Esophagus (tissue), 2 donors: ENCODE data around the gene FER. TPM values are rescaled to one million over a fixed set of nuclear protein-coding genes. Genes with fewer than 3 reads are reported as not detected.

ENCODE experiments used
- H3K27ac ChIP-seq, 2 donors: one replicate each; pipeline ENCODE4 v1.5.1; 2013; ENCODE audit warnings: low read depth in 2 of 2, mild to moderate bottlenecking in 2 of 2, inconsistent platforms in 1 of 2, low read length in 1 of 2, moderate library complexity in 1 of 2
- H3K27me3 ChIP-seq, 2 donors: one replicate each; pipeline ENCODE4 v1.6.1; 2013; ENCODE audit warnings: low read length in 2 of 2, control low read depth in 1 of 2, mild to moderate bottlenecking in 1 of 2; ENCODE audit not compliant: insufficient read depth in 2 of 2, control insufficient read depth in 1 of 2
- H3K36me3 ChIP-seq, 2 donors: one replicate each; pipeline ENCODE4 v1.6.1; 2013; ENCODE audit warnings: low read length in 1 of 2; ENCODE audit not compliant: control insufficient read depth in 2 of 2, insufficient read depth in 2 of 2
- H3K4me1 ChIP-seq, 2 donors: one replicate each; pipeline ENCODE4 v1.6.1; 2013; ENCODE audit warnings: low read length in 1 of 2; ENCODE audit not compliant: control insufficient read depth in 2 of 2, insufficient read depth in 2 of 2
- H3K4me3 ChIP-seq, 2 donors: one replicate each; pipeline ENCODE4 v1.5.1; 2013; ENCODE audit warnings: low read length in 2 of 2, mild to moderate bottlenecking in 2 of 2, low read depth in 1 of 2, moderate library complexity in 1 of 2
- H3K9me3 ChIP-seq, 2 donors: one replicate each; pipeline ENCODE4 v1.6.1; 2013; ENCODE audit warnings: mild to moderate bottlenecking in 2 of 2, low read depth in 1 of 2, low read length in 1 of 2, moderate library complexity in 1 of 2; ENCODE audit not compliant: control insufficient read depth in 2 of 2, insufficient read depth in 1 of 2
- WGBS, 2 donors: extraction: QIAGEN DNeasy Blood & Tissue Kit; methylation state at CpG; one replicate each; pipeline ENCODE4 v1.1.7; 2013; 5-methylcytosine and 5-hydroxymethylcytosine counted together
- polyA plus RNA-seq, 2 donors: library from polyadenylated mRNA; stranded (reverse); fragments of 200-250 nt; gene quantifications; one replicate each; pipeline ENCODE4 v1.2.3, GENCODE V29; 2013
- donor health status: healthy with polysubstance abuse.
- donor health status: Bipolar disorder and iron deficiency.

Gene FER
- polyA plus RNA-seq, 2 donors = 3.2 to 5.1 TPM

DNA sequence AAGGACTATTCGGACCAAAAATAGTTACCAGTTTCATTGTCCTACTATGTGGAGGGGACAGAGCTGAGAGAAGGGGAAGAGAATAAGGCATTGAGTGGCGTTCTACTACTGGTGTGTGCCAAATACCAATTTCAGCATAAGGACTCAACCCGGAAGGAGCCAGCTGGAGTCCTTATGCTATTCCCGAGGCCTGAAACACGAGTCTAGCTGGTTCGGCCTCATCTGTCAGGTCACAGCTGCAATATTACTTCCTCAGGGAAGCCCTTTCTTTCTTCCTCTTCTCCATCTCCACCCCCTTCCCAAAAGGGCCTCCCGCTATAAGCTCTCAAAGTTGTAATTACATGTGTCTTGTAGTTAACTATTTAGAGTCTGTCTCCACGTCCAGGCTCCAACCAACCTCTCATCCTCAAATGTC is 20.5 kb upstream of the FER start:
- Histone ChIP-seq H3K4me3 (peak overlapping the region; percentile 82 to 87), H3K4me1 (no peaks in the 10 kb centered on the region), H3K27ac (peak overlapping the region; percentile 97 to 98), H3K36me3 (no peaks in the 10 kb centered on the region), H3K9me3 (no peaks in the 10 kb centered on the region), H3K27me3 (no peaks in the 10 kb centered on the region)
- WGBS, 2 donors = 20 to 21% methylated on average over 8 of the region's 8 CpGs

DNA sequence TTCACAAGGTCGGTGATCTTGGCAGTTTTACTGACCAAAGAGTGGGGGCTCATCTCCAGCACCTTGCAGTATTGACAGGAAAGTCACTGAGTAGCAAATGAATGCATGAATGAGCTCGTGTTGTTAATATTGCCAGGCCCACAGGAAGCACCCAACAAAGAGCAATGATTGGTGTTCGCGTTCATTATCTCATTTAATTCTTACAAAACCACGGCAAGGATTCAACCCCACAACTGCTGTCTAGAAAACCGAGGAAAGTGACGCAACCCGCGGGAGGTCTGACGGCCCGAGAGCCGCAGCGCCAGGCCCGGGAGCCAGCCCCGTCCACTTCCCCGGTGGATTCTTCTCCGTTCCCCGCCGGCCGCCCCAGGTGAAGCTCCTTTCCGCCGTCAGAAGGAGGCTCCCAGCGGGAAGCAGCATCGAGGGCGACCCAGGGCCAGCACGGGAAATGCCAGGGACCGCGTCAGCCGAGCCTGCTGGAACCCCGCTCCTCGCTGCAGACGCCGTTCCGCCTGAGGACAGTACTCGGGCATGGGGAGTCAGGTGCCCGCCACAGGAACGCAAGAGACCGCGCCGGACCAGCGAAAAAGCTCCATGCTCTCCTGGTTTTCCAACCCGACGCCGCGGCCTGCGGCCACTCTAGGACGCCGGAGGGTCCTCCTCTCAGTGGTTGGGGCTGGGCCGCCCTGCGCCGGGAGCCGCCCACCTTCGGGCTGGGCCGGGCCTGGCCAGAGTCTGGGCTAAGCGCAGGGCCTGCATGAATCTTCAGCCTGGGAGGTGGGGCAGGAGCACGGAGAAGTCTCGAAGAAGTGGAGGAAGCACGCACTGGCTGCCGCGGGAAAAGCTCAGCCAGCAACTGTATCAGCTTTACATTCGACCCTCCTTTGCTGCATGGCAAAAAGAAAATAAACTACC is 19.8 kb upstream of the FER start:
- 1% methylated on average over 61 of the region's 61 CpGs for WGBS, 2 donors
- Histone ChIP-seq H3K4me3 (peak overlapping the region; percentile 82 to 87), H3K36me3 (no peaks in the 10 kb centered on the region)

DNA sequence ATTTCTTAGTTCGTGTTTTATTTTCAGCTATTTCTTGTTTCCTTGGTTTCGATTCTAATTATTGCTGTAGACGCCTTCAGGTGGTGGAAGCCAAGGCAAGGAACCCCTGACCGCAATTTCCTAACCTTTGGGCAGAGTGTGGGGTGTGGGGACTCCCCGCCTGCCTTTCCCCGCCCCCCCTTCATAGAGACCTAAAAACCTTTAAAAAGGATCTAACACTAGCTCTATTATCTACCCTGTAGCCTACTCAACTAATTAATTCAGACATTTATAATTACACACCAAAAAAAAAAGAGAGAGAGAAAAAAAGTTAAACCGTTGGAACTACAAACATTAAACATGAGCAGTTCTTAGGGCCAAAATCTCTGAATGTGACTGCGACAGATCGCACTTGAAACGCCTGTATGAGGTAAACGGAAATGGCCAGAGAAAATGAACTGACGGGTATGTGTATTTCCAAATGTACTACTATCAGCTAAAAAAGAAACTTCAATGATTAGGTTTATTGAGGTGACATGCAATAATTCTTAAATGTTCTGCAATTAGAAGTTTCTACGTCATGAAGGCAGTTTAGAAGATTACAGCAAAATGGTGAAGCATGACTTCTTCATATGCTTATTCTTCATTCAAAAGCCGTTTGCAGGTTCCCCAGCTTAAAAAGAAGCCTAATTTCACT is 19.0 kb upstream of the FER start:
- Histone ChIP-seq H3K27me3 (no peaks in the 10 kb centered on the region), H3K27ac (peak overlapping the region; percentile 97 to 98), H3K4me3 (peak overlapping the region; percentile 82 to 87), H3K9me3 (no peaks in the 10 kb centered on the region), H3K36me3 (no peaks in the 10 kb centered on the region), H3K4me1 (no peaks in the 10 kb centered on the region)
- 36 to 37% methylated on average over 14 of the region's 14 CpGs for WGBS, 2 donors

More for the DNA sequence above, 19.8 kb upstream of the FER start:
- Histone ChIP-seq H3K4me1 (no peaks in the 10 kb centered on the region), H3K9me3 (no peaks in the 10 kb centered on the region), H3K27ac (peak overlapping the region; percentile 97 to 98), H3K27me3 (no peaks in the 10 kb centered on the region)

DNA sequence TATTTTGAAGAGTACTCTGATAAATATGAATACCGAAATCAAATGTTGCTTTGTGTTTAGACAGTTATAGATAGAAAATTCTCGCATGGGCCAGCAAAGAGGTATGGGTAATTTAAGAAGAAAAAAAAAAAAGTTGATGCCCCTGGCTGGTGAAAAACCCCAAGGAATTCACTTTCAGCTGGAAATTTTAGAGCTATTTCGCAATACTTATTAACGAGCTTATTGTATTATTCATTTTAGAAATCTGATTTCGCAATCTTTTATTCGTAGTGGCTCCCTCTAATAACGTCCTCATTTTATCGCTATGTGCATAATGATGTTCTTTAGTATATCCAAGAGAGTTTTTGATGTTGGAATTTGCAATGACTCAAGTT is 18.5 kb upstream of the FER start:
- 69 to 74% methylated on average over 8 of the region's 8 CpGs for WGBS, 2 donors
- H3K4me1 ChIP-seq = no peaks in the 10 kb centered on the region
- H3K36me3 ChIP-seq = no peaks in the 10 kb centered on the region
- H3K27me3 ChIP-seq = no peaks in the 10 kb centered on the region
- no peaks in the 10 kb centered on the region for H3K9me3 ChIP-seq
- no peak overlapping the region for H3K4me3 ChIP-seq
- H3K27ac ChIP-seq = no peak overlapping the region

DNA sequence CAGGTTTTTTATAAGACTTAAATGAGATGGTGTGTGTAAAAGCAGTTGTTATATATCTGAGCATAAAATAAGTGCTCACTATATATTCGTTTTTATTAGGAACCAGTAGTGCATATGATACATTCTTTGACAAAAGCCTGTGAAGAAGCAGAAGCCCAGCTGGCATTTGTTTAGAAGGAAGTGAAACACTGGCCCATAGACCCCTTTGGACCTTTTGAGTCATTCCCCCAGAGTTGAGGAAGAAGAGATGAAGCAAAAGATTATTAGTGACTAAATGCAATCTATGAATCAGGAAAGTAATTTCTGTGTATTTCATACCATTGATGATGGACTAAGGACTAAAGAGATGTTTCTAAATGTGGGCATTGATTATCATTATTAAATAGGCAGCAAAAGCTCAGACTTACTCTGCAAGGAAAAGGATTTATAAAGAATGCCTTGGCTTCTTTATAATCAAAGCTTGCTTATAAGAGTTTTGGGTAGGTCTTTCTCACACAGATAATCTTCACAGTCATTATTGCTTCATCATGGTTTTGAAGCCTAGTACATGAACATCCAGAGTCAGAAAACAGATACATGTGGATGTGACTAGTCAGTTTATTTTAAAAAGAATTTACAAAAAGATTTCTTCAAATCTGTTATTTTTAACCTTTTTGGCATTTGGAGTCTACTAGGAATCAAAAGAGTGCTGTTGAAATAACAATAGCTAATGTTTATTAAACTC is 16.9 kb upstream of the FER start:
- H3K27ac ChIP-seq = peak overlapping the region in 1 of 2 donors; percentile 24
- no peaks in the 10 kb centered on the region for H3K9me3 ChIP-seq
- H3K36me3 ChIP-seq = no peaks in the 10 kb centered on the region
- 77 to 83% methylated on average over 1 of the region's 1 CpG for WGBS, 2 donors
- H3K4me3 ChIP-seq = no peak overlapping the region
- no peaks in the 10 kb centered on the region for H3K27me3 ChIP-seq
- H3K4me1 ChIP-seq = no peaks in the 10 kb centered on the region

DNA sequence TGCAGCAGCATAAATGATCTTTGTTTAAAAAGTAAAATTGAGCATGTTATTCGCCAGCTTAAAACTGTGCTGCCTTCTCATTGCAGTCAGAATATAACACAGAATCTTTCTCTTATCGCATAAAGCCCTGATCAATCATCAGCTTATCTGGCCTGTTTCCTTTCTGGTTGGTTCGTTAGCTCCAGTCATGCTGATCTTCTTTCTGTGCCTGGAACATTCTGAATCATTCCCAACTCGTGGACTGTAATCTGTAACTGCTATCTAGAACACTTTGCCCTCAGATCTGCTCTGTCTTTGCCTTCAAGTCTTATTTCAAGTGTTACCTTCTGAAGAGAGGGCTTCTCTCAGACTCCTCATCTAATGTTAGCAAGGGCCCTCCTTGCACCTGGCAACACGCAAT is 11.9 kb upstream of the FER start:
- no peaks in the 10 kb centered on the region for H3K36me3 ChIP-seq
- 49 to 64% methylated on average over 5 of the region's 5 CpGs for WGBS, 2 donors

DNA sequence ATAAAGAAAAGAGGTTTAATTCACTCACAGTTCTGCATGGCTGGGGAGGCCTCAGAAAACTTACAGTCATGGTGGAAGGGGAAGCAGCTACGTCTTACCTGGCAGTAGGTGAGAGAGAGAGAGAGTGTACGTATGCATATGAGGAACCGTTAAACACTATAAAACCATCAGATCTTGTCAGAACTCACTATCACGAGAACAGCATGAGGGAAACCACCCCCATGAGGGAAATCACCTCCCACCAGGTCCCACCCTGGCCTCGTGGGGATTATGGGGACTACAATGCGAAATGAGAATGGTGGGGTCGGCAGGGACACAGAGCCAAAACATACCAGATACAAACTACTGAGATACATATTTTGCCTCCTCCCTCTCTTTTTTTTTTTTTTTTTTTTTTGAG is 10.8 kb upstream of the FER start:
- Histone ChIP-seq H3K4me3 (no peak overlapping the region), H3K4me1 (no peaks in the 10 kb centered on the region), H3K36me3 (no peaks in the 10 kb centered on the region), H3K9me3 (no peaks in the 10 kb centered on the region), H3K27me3 (no peaks in the 10 kb centered on the region), H3K27ac (no peak overlapping the region)
- 84 to 85% methylated on average over 7 of the region's 7 CpGs for WGBS, 2 donors

More for the DNA sequence above, 11.9 kb upstream of the FER start:
- Histone ChIP-seq H3K4me3 (no peak overlapping the region), H3K27me3 (no peaks in the 10 kb centered on the region), H3K9me3 (no peaks in the 10 kb centered on the region), H3K4me1 (no peaks in the 10 kb centered on the region), H3K27ac (no peak overlapping the region)

DNA sequence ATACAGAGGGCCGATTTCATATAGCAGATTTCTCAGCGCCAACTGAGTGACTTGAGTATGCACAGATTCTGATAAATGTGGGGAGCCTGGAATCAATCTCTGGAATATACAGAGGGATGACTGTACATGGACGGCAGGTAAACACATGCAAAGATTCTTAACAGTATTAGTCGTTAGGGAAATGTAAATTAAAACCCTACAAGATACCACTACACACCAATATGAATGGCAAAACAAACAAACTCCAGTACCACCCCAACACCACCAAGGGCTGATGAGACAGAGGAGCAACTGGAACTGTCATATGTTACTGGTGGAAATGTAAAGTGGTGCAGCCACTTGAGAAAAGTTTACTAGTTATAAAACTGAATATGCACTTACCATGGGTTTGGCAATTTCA is 8.3 kb upstream of the FER start:
- 85 to 88% methylated on average over 4 of the region's 4 CpGs for WGBS, 2 donors
- H3K36me3 ChIP-seq = no peaks in the 10 kb centered on the region
- no peaks in the 10 kb centered on the region for H3K4me1 ChIP-seq
- no peak overlapping the region for H3K27ac ChIP-seq
- H3K9me3 ChIP-seq = no peaks in the 10 kb centered on the region
- no peak overlapping the region for H3K4me3 ChIP-seq
- H3K27me3 ChIP-seq = no peaks in the 10 kb centered on the region

DNA sequence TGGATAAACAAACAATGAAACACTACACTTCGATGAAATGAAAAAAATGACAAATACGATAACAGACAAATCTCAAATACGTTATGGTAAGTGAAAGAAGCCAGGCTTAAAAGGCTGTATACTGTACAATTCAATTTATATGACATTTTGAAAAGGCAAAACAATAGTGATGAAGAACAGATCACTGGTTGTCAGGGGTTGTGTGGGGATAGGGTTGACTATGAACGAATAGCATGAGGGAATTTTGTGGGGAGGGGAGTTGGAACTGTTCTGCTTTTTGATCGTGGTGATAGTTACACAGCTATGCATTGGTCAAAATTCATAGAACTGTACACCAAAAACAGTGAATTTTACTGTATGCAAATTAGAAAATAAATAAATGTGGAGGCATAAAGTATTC is 7.8 kb upstream of the FER start:
- no peak overlapping the region for H3K4me3 ChIP-seq
- no peaks in the 10 kb centered on the region for H3K9me3 ChIP-seq
- no peaks in the 10 kb centered on the region for H3K36me3 ChIP-seq
- WGBS, 2 donors = 79 to 86% methylated on average over 5 of the region's 5 CpGs
- H3K27ac ChIP-seq = no peak overlapping the region
- H3K4me1 ChIP-seq = no peaks in the 10 kb centered on the region
- H3K27me3 ChIP-seq = no peaks in the 10 kb centered on the region
